Measurements from ENCODE around the gene ZBTB12. TPM values are rescaled to one million over a fixed set of nuclear protein-coding genes. Genes with fewer than 3 reads are reported as not detected.
A peak's percentile ranks its signal among the peaks of the same experiment; 100 is the strongest.
"Not testable (repeated sequence)": the region's sequence is repeated elsewhere in the genome, so short reads cannot be mapped to it uniquely, and the experiment has no call there.

ZBTB12 gene
- total and polyA plus RNA-seq, 9 of the 15 experiments (the other 6 are each of a cell fraction or from before 2014, with no cell fraction given): 0.03 to 12.4 (median 5.8) TPM; not detected in 1

GRCh38 chr6:31868658-31868971, 33.3 kb downstream of the ZBTB12 start:
- H4K20me1 ChIP-seq (replicated peaks; ENCODE audit: control insufficient read depth, insufficient read depth, low read length); H3K9me3 ChIP-seq (replicated peaks; ENCODE audit: control insufficient read depth, insufficient read depth, low read depth, low read length); H3K4me2 ChIP-seq (ENCODE audit: insufficient read depth, low read length); DNase-seq (ENCODE audit: extremely low read depth in 1 of 4, low spot score in 3 of 4); H3K27me3 ChIP-seq (ENCODE audit: control insufficient read depth in 2 of 2, insufficient read depth in 2 of 2, low read length in 2 of 2); BruUV-seq (replicated peaks); H3K9ac ChIP-seq (ENCODE audit: insufficient read depth in 1 of 2, low read depth in 2 of 2, low read length in 2 of 2); H3K27ac ChIP-seq (ENCODE audit: extremely low read depth, low read depth, low read length); in situ Hi-C loops (cut with MboI); H2AFZ ChIP-seq (ENCODE audit: low read depth, low read length); CTCF ChIA-PET (ENCODE audit: low intra/inter-chr PET ratio); H3K4me3 ChIP-seq; intact Hi-C loops (cut with micrococcal nuclease); ATAC-seq; FAIRE-seq; H3K9me1 ChIP-seq (ENCODE audit: control insufficient read depth, insufficient read depth, low read length): not testable (repeated sequence)
- peaks cover 14% of the 10 kb centered on the region for H3K79me2 ChIP-seq (ENCODE audit: control insufficient read depth, insufficient read depth, low read length)
- POLR2A ChIA-PET: interaction anchor here (0.5 to 1.4 kb wide), 7 partner anchors 15 to 65 kb away, joined by 3 to 5 read pairs (median 4); no protein-coding TSS in a partner anchor
- peaks cover 6 to 41% of the 10 kb centered on the region in 2 experiments; a peak in 4 of 5 replicates for H3K4me1 ChIP-seq (replicated peaks in 1 of 2; ENCODE audit: control insufficient read depth in 2 of 2, insufficient read depth in 2 of 2, low read length in 2 of 2)
- TF ChIP-seq ZNF121 (CRISPR knock-in tag; conservative IDR thresholded peaks at IDR 0.05): peak; percentile 88
- peak in 1 of 2 experiments; percentile 25; a peak in 1 of 4 replicates for TF ChIP-seq KDM1A (IDR thresholded peaks at IDR 0.05)
- peak; percentile 70 for TF ChIP-seq BCOR (IDR thresholded peaks at IDR 0.05)
- 20% methylated on average over 1 of the region's 1 CpG for WGBS (ENCODE audit: insufficient coverage, low coverage, missing lambda C conversion rate)
- H3K36me3 ChIP-seq (ENCODE audit: control insufficient read depth, insufficient read depth, low read length): peaks cover 15% of the 10 kb centered on the region; the same call in 1 of the 3 replicates

GRCh38 chr6:31865205-31866118, 36.4 kb downstream of the ZBTB12 start:
- DNase-seq (ENCODE audit: extremely low read depth in 1 of 4, low spot score in 3 of 4) (no peak), FAIRE-seq (no peak), ATAC-seq (no peak)
- POLR2A ChIA-PET: interaction anchor here (0.6 to 4.3 kb wide), 11 partner anchors 10 to 365 kb away, joined by 3 to 123 read pairs (median 4); partner anchors contain the start of genes ABHD16A, BAG6, CSNK2B and GPANK1
- H2AFZ ChIP-seq (ENCODE audit: low read depth, low read length): no peak overlapping the region
- WGBS (ENCODE audit: insufficient coverage, low coverage, missing lambda C conversion rate): 64% methylated on average over 21 of the region's 21 CpGs
- peaks cover 0 to 4% of the 10 kb centered on the region in 2 experiments; a peak in 2 of 5 replicates for H3K27me3 ChIP-seq (ENCODE audit: control insufficient read depth in 2 of 2, insufficient read depth in 2 of 2, low read length in 2 of 2)
- no TSS peak for BruUV-seq (replicated peaks)
- H3K4me2 ChIP-seq (ENCODE audit: insufficient read depth, low read length): no peak overlapping the region
- in situ Hi-C loops (cut with MboI) (no loop called here), intact Hi-C loops (cut with micrococcal nuclease) (no loop called here)
- CTCF ChIA-PET (ENCODE audit: low intra/inter-chr PET ratio): interaction anchor here (0.6 kb wide), 1 partner anchor 66 kb away, joined by 3 read pairs; no protein-coding TSS in a partner anchor
- peaks cover 25% of the 10 kb centered on the region; the same call in 2 of the 3 replicates for H3K36me3 ChIP-seq (ENCODE audit: control insufficient read depth, insufficient read depth, low read length)
- H3K27ac ChIP-seq (ENCODE audit: extremely low read depth, low read depth, low read length): no peak overlapping the region
- H3K4me3 ChIP-seq: no peak overlapping the region
- peaks cover 3% of the 10 kb centered on the region for H3K9me1 ChIP-seq (ENCODE audit: control insufficient read depth, insufficient read depth, low read length)
- H3K4me1 ChIP-seq (replicated peaks in 1 of 2; ENCODE audit: control insufficient read depth in 2 of 2, insufficient read depth in 2 of 2, low read length in 2 of 2): peaks cover 13 to 48% of the 10 kb centered on the region in 2 experiments; a peak in 4 of 5 replicates
- H3K9me3 ChIP-seq (replicated peaks; ENCODE audit: control insufficient read depth, insufficient read depth, low read depth, low read length): no peaks in the 10 kb centered on the region
- H3K79me2 ChIP-seq (ENCODE audit: control insufficient read depth, insufficient read depth, low read length): peaks cover 24% of the 10 kb centered on the region
- peak overlapping the region in 1 of 2 experiments; percentile 74; a peak in 2 of 4 replicates for H3K9ac ChIP-seq (ENCODE audit: insufficient read depth in 1 of 2, low read depth in 2 of 2, low read length in 2 of 2)
- no peaks in the 10 kb centered on the region for H4K20me1 ChIP-seq (replicated peaks; ENCODE audit: control insufficient read depth, insufficient read depth, low read length)
- TF ChIP-seq ELF4 (CRISPR knock-in tag; IDR thresholded peaks at IDR 0.05) (no peak), ZNF76 (CRISPR knock-in tag; IDR thresholded peaks at IDR 0.05; ENCODE audit: borderline replicate concordance) (no peak), ARID3A (IDR thresholded peaks at IDR 0.05; ENCODE audit: borderline replicate concordance, low read depth, low read length) (no peak), ZNF830 (CRISPR knock-in tag; IDR thresholded peaks at IDR 0.05) (0 out of 2 replicates have a peak, but pooled peaks have one; percentile 27), ZNF586 (CRISPR knock-in tag; conservative IDR thresholded peaks at IDR 0.05) (no peak), ZEB2 (IDR thresholded peaks at IDR 0.05) (no peak), TRIM25 (IDR thresholded peaks at IDR 0.05; ENCODE audit: borderline replicate concordance) (no peak), ZNF778 (CRISPR knock-in tag; IDR thresholded peaks at IDR 0.05) (no peak), ZNF232 (CRISPR knock-in tag; IDR thresholded peaks at IDR 0.05) (no peak)
